NCI-H2107 treated with DMSO at 0.1 percent for 48 hours (cell line): ENCODE measurements around the gene PELO.
A peak's percentile ranks its signal among the peaks of the same experiment; 100 is the strongest.
"Not testable (repeated sequence)": the region's sequence is repeated elsewhere in the genome, so short reads cannot be mapped to it uniquely, and the experiment has no call there.

Experiments used
- DNase-seq: peaks from one replicate; lab custom pipeline; 2025; ENCODE audit not compliant: unreplicated experiment; lab: John Stamatoyannopoulos, UW

Gene PELO, protein sequence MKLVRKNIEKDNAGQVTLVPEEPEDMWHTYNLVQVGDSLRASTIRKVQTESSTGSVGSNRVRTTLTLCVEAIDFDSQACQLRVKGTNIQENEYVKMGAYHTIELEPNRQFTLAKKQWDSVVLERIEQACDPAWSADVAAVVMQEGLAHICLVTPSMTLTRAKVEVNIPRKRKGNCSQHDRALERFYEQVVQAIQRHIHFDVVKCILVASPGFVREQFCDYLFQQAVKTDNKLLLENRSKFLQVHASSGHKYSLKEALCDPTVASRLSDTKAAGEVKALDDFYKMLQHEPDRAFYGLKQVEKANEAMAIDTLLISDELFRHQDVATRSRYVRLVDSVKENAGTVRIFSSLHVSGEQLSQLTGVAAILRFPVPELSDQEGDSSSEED

DNA sequence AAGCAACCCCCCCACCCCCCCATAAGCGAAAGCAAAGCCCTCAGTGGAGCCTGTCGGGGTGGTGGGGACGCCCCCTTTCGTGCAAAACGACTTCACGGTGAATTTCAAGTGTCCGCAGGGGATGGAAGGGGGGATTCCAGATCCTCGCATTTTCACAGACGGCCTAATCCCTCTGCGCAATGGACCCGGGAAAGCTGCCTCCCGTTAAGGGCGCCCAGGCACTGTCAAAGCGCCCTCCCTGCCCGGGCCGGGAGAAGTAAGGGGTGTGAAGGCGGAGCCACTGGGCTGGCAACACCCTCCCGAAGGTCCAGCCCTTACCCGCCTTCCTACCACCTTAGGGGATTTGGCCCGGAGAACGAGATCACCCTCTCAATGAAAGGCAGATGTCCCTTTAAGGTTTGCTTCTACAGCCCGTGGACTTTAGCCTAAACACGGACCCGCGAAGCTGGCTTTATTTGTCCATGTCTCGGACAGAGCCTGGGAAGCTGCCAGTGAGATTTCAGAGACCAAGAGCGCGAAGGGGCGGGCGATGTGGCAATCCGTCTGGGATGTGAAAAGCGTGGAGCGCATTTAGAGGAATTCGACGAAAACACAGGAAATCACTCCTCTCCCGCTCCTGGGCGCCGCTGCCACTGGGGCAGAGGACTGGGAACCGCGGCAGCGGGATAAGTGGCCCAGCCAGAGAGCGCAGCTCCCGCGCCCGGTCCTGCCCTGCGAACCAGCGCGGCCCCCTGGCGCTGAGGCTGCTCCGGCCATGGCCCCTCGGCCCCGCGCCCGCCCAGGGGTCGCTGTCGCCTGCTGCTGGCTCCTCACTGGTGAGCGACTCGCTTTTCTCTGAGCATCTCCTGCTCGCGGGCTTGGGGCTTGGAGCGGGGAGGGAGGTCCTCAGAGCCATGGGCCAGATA, at the start of gene PELO, which contains the start of gene ITGA1:
Gene PELO, plus strand, starts transcription at position 317 of the 905 bp plus-strand sequence. CDS start 12,479 bp downstream, outside the sequence.
Gene ITGA1, plus strand, starts transcription at position 317 of the 905 bp plus-strand sequence. Its CDS starts 438 bp downstream, at position 755.
- DNase-seq: peak; percentile 12

DNA sequence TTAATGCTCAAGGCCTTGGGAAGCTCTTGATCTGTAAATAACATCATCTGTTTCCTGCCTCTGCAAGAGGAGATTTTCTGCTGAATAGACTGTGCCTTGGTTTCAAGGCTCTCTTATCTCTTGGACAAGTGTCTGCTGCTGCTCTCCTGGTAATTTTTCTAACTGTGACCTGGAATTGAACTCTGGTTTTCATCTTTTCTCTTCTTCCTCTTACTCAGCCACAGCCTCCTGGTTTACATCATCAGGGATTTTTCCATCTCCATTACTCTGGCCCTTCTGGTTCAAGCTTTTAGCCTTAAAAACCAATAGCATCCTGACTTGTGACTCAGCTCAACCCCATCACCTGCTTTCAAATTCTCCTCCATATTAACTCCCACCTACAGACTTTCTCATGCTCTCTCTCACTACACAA, 49.6 kb upstream of the PELO start:
- DNase-seq: no peak

DNA sequence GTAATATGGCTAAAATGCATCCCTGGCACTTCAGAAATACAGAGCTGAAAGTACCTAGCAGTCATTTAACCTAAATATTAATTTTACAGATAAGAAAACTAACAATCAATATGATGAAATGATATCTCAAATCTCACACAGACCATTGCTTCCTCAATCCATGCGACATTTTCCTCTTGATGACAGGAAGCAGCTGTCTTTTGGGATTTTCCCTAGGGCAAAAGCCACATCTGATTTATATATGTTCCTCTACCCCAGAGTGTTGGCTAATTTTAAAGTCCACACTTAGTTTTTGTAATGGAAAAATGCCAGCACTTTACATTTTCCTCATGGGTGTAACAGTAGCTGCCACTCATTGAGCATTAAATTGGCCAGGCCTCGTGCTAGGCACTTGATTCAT, 47.7 kb upstream of the PELO start:
- DNase-seq: no peak

DNA sequence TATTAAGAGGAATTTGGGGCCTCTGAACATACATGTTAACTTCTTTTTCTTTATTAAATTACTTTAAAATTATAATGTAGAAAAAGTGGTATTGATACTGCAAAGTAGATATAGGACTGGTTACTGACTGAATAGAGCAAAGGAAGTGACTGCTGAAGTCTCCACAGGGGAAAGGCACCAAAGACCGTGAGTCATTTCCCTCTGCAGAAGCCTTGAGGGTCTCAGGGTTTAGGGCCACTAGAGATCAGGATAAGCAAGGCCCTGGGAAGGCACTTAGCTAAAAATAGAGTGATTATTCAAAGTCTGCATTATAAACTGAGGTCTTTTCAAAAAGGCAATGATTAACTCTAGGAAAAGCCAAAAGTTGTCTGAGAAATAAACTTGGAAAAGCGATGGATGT, 44.7 kb upstream of the PELO start:
- no peak for DNase-seq

DNA sequence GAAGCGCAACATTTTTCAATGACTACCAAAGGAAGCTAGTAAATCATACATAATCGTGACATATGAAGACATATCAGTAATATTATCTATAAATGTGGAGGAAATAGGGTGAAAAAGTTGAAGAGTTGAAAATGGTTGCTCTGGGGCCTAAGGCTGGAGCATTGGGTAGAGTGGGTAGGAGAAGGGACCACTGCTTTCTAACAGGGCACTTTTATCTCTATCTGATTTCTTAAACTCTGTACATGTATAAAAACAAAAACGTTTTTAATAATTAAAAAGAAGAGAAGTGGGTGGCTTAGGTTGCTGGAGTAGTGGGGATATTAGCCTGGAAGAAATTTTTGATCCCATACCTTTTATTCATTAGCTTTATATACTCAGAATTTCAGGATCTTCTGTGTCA, 44.2 kb upstream of the PELO start:
- DNase-seq: no peak

DNA sequence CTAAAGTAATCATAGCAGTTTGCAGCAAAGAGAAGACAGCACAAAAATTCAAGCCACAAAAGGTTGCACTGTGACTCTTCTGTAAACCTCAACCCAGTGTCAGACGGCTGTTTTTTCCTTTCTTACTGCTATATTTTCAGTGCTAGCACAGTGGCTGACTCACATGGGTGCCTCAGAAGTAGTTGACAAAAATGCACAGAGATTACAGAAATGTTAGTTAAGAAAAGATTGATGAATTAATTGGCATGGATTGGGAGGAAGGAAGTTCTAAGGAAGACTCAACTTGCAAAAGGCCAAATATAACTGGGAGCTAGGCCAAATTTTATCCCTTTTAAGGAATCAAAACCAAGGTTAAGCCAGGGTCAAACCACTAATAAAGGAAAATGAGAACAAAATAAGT, 43.7 kb upstream of the PELO start:
- no peak for DNase-seq

DNA sequence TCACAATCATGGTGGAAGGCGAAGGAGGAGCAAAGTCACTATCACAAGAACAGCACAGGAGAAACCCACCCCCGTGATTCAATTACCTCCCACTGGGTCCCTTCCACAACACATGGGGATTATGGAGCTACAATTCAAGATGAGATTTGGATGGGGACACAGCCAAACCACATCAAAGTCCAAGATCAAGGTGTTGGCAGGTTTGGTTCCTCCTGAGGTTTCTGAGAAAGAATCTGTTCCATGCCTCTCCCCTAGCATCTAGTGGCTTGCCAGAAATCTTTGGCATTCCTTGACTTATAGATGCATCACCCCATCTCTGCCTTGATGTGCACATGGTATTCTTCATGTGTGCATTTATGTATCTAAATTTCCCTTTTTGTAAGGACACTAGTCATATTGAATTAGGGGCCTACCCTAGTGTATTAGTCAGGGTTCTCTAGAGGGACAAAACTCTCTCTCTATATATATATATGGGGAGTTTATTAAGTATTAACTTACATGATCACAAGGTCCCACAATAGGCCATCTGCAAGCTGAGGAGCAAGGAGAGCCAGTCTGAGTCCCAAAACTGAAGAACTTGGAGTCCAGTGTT, 42.8 kb upstream of the PELO start:
- not testable (repeated sequence) for DNase-seq

DNA sequence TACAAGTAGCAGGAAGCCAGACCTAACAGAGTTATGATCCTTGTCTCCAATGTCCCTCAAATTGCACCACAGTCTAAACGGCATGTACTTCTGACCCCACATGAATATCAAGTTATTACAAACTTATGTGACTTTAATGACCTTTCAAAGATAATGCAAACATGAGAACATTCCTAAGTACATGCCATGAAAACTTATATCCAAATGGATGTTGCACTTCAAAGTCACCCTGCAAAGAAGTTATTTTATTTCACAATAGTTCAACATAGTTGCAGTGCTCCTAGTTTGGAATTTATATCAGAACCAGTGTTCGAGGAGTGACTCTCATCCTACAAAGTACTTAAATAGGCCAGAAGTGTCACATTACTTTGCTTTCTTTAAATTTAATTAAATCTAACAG, 41.2 kb upstream of the PELO start:
- no peak for DNase-seq

DNA sequence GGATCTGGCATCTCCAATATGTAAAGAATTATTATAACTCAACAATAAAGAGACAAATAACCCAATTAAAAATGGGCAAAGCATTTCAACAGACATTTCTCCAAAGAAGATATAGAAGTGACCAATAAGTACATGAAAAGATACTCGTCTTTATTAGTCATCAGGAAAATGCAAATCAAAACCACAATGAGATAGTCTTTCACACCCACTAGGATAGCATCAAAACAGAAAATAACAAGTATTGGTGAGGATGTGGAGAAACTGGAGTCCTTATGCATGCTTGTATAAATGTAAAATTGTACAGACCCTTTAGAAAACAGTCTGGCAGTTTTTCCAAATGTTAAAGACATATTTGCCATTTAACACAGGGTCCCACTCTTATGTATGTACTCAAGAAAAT, 39.1 kb upstream of the PELO start:
- DNase-seq: no peak

DNA sequence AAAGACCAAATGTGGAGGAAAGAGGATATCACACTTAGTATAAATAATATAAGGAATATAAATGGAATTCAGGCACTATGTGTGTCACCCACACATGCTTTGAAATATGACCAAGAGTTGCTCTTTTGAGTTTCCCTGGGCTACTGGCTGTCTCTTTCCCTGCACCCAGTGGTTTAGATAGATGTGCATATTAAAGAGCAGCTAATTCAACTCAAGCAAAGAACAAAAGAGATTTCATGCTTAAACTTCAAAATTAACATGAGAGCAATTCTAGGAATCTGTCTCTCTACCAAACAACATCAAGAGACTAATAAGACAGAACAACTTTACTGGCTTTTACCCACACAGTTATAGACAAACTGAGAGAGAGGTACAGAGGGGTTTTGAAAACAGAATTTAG, 38.0 kb upstream of the PELO start:
- DNase-seq: no peak

DNA sequence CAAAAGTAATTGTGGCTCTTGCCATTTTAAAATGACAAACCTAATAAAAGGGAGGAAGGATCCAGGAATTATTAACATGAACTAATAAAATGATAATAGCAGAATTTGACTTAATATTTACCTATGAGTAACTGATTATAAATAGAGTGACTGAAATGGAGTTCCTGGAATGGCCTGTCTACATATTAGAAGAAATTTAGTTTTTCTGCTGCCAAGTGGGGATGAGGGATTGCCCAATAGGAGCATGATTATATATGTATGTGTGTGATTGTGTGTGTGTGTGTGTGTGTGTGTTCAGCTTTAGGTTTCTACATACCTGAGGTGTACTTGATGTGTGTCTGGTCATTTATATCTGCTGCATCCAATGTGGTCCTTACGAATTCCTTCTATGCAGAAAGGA, 36.6 kb upstream of the PELO start:
- no peak for DNase-seq

DNA sequence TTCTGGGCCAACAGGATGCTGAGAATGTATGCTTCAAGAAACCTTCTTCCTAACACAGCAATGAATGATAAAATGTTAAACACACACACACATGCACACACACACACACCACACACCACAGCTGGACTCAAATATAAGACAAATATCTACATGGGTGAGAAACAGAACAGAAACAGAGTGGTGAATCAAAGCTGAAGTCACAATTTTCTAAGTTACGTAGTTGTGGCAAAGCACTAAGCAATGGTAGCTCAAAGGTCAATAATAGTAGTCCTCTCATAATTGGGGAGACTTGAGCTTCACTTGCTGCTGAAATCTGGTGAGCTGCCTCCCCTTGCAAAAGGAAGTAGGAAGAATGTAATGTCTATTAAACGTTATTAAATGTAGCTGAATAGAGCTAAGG, 33.7 kb upstream of the PELO start:
- DNase-seq: no peak

DNA sequence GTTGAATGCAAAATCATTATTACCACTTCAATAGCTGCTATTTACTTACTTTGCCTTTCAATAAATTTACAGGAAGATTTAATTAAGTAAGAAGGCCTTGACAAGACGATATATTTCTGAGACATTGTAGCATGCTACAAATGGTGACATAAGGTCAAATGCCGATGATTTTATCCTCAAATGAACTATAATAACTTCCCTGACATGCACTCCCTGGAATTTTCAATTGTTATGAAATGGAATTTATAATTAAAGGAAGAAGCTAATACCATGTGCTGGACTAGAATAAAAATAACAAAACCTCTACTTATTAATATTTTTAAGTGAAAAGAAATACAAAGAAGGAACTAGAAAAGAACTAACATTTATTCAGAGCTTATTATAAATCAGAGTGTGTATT, 30.2 kb upstream of the PELO start:
- no peak for DNase-seq

DNA sequence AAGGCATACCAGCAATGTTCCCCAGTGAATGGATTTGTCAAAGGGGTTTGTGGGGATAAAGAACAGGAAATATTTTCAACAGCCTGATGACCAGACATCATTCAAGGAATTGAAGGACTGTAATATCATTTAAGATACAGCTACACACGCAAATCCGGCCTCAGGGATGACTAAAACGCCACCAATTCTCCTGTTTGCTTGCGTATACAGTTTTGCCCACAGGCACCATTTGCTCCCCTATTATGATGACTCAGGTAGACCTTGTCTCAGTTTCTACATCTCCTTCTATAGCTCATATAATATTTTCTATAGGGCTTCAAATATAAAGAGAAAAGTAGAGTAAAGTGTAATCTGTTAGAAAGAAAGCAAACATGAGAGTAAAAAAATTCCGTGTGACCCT, 29.7 kb upstream of the PELO start:
- no peak for DNase-seq

DNA sequence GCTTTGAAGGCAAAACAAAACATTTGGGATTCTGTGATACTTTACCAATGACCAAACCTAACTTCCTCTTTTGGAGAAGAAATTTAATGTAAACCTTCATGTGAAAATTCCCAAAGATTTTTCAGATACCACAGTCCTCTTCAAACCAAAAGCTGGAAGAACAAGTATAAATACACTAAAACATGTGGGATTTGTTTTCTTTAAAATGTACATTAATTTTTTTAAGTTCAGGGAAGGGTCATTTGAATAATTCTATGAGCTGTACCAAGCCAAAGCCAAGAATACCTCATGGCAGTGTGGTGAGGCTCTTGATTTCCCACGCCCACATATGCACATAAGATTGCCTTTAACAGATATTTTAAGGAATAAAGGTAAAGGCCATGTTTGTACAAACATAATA, 28.4 kb upstream of the PELO start:
- DNase-seq: no peak

DNA sequence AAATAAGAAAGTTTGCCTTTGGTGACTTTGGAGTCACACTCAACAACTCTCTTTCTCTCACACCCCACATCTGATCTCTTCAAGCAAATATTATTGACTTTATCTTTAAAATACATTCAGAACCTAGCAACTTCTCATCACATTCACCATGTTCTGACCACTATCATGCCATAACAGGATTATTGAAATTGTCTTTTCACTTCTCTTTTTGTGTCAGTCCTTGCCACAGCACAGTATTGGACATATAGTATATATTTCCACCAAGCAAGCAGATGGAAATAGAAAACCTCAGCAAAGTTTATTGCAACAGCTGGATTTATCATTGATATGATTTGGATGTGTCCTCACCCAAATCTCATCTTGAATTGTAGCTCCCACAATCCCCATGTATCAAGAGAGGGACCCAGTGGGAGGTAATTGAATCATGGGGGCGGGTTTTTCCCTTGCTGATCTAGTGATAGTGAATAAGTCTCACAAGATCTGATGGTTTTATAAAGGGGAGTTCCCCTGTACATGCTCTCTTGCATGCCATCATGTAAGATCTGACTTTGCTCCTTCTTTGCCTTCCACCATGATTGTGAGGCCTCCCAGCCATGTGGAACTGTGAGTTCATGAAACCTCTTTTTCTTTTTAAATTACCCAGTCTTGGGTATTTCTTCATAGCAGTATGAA, 26.9 kb upstream of the PELO start:
- no peak for DNase-seq

DNA sequence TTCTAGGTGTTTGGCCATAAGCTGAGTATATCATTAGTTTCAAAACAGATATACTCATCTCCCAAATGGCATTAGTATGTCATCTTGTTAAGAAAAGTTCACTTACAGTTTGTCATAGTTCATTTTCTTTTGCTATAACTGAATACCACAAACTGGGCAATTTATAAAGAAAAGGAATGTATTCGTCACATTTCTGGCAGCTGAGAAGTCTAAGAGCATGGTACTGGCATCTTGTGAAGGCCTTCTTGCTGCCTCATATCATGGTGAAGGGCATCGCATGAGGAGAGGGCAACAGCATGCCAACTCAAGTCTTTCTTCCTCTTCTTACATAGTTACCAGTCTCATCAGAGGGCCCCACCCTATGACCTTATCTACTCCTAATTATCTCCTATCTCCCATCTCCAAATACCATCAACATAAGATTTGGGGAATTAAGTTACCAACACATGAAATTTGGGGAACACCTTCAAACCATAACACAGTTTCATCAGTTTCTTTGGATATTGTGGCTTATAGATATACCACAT, 20.4 kb upstream of the PELO start:
- no peak for DNase-seq

DNA sequence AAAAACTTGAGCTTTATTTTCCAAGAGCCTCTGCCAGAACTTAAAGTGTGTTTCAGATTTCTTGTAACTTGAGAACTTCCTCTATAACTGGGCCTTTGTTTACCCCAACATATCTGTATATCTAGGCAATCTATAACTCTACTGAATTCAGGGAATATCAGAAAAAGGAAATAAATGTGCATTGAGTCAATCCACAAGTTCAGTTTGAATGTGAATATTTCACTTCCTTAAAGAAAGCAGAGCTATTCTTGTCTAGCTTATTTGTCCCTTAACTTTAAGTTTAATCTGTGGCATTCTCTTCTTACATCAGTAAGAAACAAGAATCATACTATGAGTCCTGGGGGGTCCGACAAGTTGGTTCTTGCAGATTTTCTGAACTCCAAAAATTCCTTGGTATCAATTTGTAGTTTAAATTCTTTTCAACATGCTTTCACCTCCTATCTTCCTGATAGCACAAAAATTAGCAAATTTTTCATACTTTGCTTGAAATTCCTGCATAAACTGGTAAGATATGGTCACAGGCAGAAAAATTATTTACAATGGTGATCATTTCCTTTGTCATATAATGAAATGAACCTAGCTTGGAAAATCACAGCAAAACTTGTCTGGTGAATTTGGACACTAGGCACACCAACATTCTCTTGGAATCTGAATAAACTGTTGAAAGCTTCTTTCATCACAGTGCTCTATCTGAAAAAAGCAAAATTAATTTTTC, 19.8 kb upstream of the PELO start:
- DNase-seq: no peak

DNA sequence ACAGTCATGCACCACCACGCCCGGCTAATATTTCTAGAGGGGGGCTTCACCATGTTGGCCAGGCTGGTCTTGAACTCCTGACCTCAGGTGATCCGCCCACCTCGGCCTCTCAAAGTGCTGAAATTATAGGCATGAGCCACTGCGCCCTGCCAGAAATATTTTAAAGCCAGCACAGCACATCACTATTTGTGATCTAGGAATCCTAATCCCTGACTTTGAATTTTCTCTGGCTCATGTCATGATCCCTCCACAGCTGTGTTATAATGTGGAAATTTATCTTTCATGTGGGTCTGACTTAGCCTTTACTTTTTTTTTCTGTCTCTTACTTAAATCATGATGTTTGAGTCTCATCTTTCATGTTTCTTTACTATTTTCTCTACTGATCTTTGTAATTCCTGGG, 18.7 kb upstream of the PELO start:
- no peak for DNase-seq

DNA sequence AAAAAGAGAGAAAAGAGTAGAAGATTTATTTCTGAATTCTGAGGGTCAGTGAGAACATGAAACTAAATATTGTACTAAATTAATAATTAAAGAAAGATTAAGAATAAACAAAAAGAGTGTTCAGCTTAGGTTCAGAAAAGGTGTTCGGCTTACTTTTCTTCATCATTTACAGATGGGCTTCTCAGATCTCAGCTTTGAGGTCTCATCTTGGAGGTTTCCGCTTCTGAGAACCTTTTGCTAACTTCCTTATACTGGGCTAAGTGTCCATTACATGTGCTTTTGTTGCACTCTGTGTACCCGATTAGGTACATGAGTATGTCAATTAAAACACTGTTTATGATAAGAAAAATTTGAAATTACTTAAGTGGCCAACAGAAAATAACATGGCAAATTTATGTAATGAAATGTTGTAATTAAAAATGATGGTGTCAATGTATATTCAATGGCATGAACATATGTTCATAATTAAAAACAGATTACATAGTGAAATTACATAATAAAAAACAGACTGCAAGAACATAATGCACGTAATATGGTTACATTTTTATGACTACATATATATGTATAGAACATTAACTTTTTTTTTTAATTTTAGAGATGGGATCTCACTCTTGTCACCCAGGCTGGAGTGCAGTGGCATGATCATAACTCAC, 17.3 kb upstream of the PELO start:
- no peak for DNase-seq
